HG02870 (cell line): ENCODE data around the gene STARD13.
A peak's percentile ranks its signal among the peaks of the same experiment; 100 is the strongest.

Experiments used
- ATAC-seq: cut with Tn5 transposase; IDR thresholded peaks from one replicate; pipeline ENCODE4 v1.9.1; 2021; ENCODE audit warnings: mild to moderate bottlenecking, moderate library complexity; ENCODE audit not compliant: unreplicated experiment

STARD13 gene

GRCh38 chr13:33153421-33154404 is 131.8 kb downstream of the STARD13 start:
- ATAC-seq = no peak

- ATAC-seq = no peak
These were observed 133.2 kb downstream of the STARD13 start for GRCh38 chr13:33152389-33152788.

- no peak for ATAC-seq
These were observed 134.9 kb downstream of the STARD13 start for GRCh38 chr13:33150662-33151061.

GRCh38 chr13:33150126-33150525 is 135.4 kb downstream of the STARD13 start:
- no peak for ATAC-seq

- no peak for ATAC-seq
These were observed 137.7 kb downstream of the STARD13 start for GRCh38 chr13:33147832-33148231.

GRCh38 chr13:33146843-33147611 is 138.5 kb downstream of the STARD13 start:
- ATAC-seq = peak; percentile 93

GRCh38 chr13:33145667-33146066 is 139.9 kb downstream of the STARD13 start:
- ATAC-seq = no peak

GRCh38 chr13:33144358-33144784 is 141.2 kb downstream of the STARD13 start:
- no peak for ATAC-seq

- ATAC-seq = no peak
These were observed 145.6 kb downstream of the STARD13 start for GRCh38 chr13:33139780-33140535.

- ATAC-seq = no peak
These were observed 146.4 kb downstream of the STARD13 start for GRCh38 chr13:33139184-33139583.

- ATAC-seq = no peak
These were observed 147.1 kb downstream of the STARD13 start for GRCh38 chr13:33138441-33138840.

- ATAC-seq = no peak
These were observed 147.8 kb downstream of the STARD13 start for GRCh38 chr13:33137721-33138120.

- peak; percentile 50 for ATAC-seq
These were observed 150.5 kb downstream of the STARD13 start for GRCh38 chr13:33135097-33135496.

GRCh38 chr13:33134213-33134612 is 151.3 kb downstream of the STARD13 start:
- ATAC-seq = no peak

- ATAC-seq = no peak
These were observed 152.7 kb downstream of the STARD13 start for GRCh38 chr13:33132644-33133440.

- no peak for ATAC-seq
These were observed 155.7 kb downstream of the STARD13 start for GRCh38 chr13:33129886-33130285.

- ATAC-seq = no peak
These were observed 156.3 kb downstream of the STARD13 start for GRCh38 chr13:33129094-33129832.

GRCh38 chr13:33128134-33128533 is 157.4 kb downstream of the STARD13 start:
- ATAC-seq = no peak

- no peak for ATAC-seq
These were observed 158.5 kb downstream of the STARD13 start for GRCh38 chr13:33127009-33127551.
